Measurements from ENCODE around the gene EGR2.

Gene EGR2

DNA sequence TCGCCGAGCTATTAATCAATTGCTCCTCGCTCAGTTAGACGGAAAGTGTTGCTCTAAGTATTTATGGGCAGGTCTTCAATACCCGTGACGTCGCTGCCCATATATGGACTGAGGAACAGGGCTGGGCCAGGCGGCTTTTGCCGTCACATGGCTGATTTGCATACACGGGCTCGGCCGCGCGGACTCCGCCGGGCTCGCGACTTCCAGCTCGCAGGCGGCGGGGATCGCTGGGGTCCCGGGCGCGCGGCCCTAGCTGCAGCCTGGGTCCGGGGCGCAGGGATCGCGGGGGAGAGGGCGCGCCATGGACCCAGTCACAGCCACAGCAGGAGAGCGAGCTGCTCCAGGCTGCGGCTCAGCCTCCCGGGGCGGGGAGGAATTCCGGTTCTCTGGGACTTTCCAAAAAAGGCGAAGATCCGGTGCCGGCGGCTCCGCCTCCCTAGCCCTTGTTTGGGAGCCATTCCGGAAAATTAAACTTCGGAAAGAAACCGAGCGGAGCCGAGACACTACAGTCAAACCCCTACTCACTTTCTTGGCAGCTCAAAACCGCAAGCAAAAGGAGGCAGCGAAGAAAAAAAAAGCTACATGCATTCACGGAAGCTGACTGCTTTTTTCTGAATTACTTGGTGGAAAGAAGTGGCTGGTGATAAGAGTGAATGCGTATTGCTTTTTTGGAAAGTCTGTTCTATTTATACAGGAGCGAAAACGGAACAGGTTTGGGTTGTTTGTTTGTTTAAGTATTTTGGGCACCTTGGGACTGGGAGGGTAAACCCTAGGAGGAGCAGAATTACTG, at the start of gene EGR2:
Gene EGR2 (minus strand): TSS at position 36 of the 790 bp plus-strand sequence. CDS start 337 bp downstream, outside the sequence.
- ChIA-PET POLR2A (interaction anchor here (1.5 to 2.6 kb wide), 2 partner anchors 10 to 12 kb away, joined by 5 to 21 read pairs; partner anchors contain the start of gene ADO), CTCF (interaction anchor here (0.7 to 2.2 kb wide), 3 partner anchors 12 to 267 kb away, joined by 3 to 12 read pairs (median 6); partner anchors contain the start of gene ADO)
- peak; percentile 83 for DNase-seq (ENCODE audit: extremely low spot score)
- no peak for TF ChIP-seq FOXM1 (IDR thresholded peaks at IDR 0.05; ENCODE audit: borderline replicate concordance)
- TF ChIP-seq, protein P1, sequence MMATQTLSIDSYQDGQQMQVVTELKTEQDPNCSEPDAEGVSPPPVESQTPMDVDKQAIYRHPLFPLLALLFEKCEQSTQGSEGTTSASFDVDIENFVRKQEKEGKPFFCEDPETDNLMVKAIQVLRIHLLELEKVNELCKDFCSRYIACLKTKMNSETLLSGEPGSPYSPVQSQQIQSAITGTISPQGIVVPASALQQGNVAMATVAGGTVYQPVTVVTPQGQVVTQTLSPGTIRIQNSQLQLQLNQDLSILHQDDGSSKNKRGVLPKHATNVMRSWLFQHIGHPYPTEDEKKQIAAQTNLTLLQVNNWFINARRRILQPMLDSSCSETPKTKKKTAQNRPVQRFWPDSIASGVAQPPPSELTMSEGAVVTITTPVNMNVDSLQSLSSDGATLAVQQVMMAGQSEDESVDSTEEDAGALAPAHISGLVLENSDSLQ (IDR thresholded peaks at IDR 0.05) = peak; percentile 84

DNA sequence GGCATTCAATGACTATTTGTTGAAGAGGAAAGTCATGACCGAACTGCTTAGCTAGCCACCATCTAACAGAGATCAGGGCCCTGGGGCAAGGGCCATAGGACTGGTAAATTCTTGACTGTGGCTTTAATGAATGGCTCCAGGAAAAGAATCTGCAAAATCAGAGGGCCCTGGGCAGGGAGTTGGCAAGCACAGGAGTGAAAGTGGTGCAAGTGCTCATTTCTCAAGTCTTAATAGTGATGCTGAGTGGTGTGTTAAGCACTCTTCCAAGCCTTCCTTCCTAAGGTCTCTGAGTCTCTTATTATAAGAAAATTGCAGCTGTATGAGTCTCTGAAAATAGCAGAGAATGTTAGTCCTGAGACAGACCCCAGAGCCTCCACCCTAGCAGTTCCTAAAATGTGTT, 46.3 kb upstream of the EGR2 start:
- TF ChIP-seq SUZ12 (IDR thresholded peaks at IDR 0.05) (no peak), LEF1 (IDR thresholded peaks at IDR 0.05; ENCODE audit: borderline replicate concordance) (no peak), FOXA1 (IDR thresholded peaks at IDR 0.05) (no peak), ELF4 (IDR thresholded peaks at IDR 0.05) (no peak), ARNT (IDR thresholded peaks at IDR 0.05) (no peak), FOXK2 (IDR thresholded peaks at IDR 0.05) (no peak), NFRKB (IDR thresholded peaks at IDR 0.05) (no peak), ZNF384 (IDR thresholded peaks at IDR 0.05) (no peak), BHLHE40 (IDR thresholded peaks at IDR 0.05; ENCODE audit: borderline replicate concordance) (no peak), L3MBTL2 (conservative IDR thresholded peaks at IDR 0.05) (no peak), FOXM1 (IDR thresholded peaks at IDR 0.05; ENCODE audit: borderline replicate concordance) (no peak), HDGF (IDR thresholded peaks at IDR 0.05; ENCODE audit: borderline replicate concordance) (no peak)
- TF ChIP-seq, protein P1 (IDR thresholded peaks at IDR 0.05) = no peak
- no peak for DNase-seq (ENCODE audit: extremely low spot score)
- POLR2A ChIA-PET = no interaction called here
- CTCF ChIA-PET = no interaction called here

DNA sequence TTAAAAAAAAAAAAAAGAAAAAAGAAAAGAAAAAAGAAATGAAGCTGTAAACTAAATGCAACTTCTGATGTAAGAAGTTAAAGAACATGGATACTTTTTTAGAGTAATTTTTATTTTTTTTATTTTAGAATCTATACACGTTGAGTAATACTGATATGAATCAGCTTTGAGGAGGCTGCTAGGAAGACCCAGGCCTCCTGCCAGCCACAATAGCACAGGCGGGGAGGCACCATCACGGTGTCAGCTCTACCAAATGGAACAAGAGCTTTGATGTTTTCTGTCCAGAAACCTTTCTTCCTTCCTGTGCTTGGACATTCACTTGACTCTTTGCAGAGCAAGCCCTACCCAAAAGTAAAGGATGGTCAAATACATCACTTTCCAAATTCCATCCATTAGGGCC, 45.3 kb upstream of the EGR2 start:
- no peak for DNase-seq (ENCODE audit: extremely low spot score)
- CTCF ChIA-PET = interaction anchor here (0.6 kb wide), 1 partner anchor 1005 kb away, joined by 3 read pairs; no protein-coding TSS in a partner anchor
- no peak for TF ChIP-seq FOXK2 (IDR thresholded peaks at IDR 0.05)
- TF ChIP-seq SUZ12 (IDR thresholded peaks at IDR 0.05) = no peak
- TF ChIP-seq L3MBTL2 (conservative IDR thresholded peaks at IDR 0.05) = no peak
- no peak for TF ChIP-seq NFRKB (IDR thresholded peaks at IDR 0.05)
- no peak for TF ChIP-seq LEF1 (IDR thresholded peaks at IDR 0.05; ENCODE audit: borderline replicate concordance)
- no peak for TF ChIP-seq ELF4 (IDR thresholded peaks at IDR 0.05)
- no peak for TF ChIP-seq HDGF (IDR thresholded peaks at IDR 0.05; ENCODE audit: borderline replicate concordance)
- no peak for TF ChIP-seq FOXM1 (IDR thresholded peaks at IDR 0.05; ENCODE audit: borderline replicate concordance)
- no peak for TF ChIP-seq TARDBP (IDR thresholded peaks at IDR 0.05)
- TF ChIP-seq ARNT (IDR thresholded peaks at IDR 0.05) = no peak
- TF ChIP-seq CTBP1 (IDR thresholded peaks at IDR 0.05; ENCODE audit: borderline replicate concordance) = no peak
- TF ChIP-seq ZNF384 (IDR thresholded peaks at IDR 0.05) = no peak
- no peak for TF ChIP-seq BHLHE40 (IDR thresholded peaks at IDR 0.05; ENCODE audit: borderline replicate concordance)
- TF ChIP-seq, protein P1 (IDR thresholded peaks at IDR 0.05) = no peak
- TF ChIP-seq FOXA1 (IDR thresholded peaks at IDR 0.05) = no peak
- TF ChIP-seq SP1 (IDR thresholded peaks at IDR 0.05) = no peak
- POLR2A ChIA-PET = no interaction called here

DNA sequence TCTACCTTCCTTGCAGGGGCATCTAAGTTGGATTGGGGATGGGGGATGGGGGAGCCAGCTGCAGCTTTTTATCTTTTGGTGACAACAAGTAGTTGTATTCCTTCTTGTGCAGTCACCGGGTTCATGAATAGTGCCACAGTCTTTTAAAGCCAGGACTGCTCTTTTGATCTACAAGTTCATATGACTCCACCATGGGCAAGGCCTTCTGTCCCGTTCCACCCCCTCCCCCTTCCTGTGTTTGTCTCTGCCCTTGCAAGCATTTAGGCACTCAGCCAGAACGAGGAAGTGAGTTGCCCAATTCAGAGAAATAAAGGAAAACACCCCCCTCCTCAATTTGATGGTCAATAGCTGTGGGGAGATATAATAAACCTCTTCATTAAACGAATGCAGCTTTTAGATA, 44.8 kb upstream of the EGR2 start:
- no peak for DNase-seq (ENCODE audit: extremely low spot score)
- POLR2A ChIA-PET = no interaction called here
- CTCF ChIA-PET = interaction anchor here (0.6 kb wide), 1 partner anchor 1006 kb away, joined by 3 read pairs; no protein-coding TSS in a partner anchor
- TF ChIP-seq ZNF384 (IDR thresholded peaks at IDR 0.05) = no peak
- no peak for TF ChIP-seq HDGF (IDR thresholded peaks at IDR 0.05; ENCODE audit: borderline replicate concordance)
- no peak for TF ChIP-seq FOXA1 (IDR thresholded peaks at IDR 0.05)
- TF ChIP-seq FOXK2 (IDR thresholded peaks at IDR 0.05) = no peak
- no peak for TF ChIP-seq NFRKB (IDR thresholded peaks at IDR 0.05)
- no peak for TF ChIP-seq LEF1 (IDR thresholded peaks at IDR 0.05; ENCODE audit: borderline replicate concordance)
- TF ChIP-seq, protein P1 (IDR thresholded peaks at IDR 0.05) = no peak
- no peak for TF ChIP-seq ELF4 (IDR thresholded peaks at IDR 0.05)
- no peak for TF ChIP-seq L3MBTL2 (conservative IDR thresholded peaks at IDR 0.05)
- no peak for TF ChIP-seq SUZ12 (IDR thresholded peaks at IDR 0.05)
- TF ChIP-seq BHLHE40 (IDR thresholded peaks at IDR 0.05; ENCODE audit: borderline replicate concordance) = no peak
- no peak for TF ChIP-seq SP1 (IDR thresholded peaks at IDR 0.05)
- no peak for TF ChIP-seq CTBP1 (IDR thresholded peaks at IDR 0.05; ENCODE audit: borderline replicate concordance)
- TF ChIP-seq FOXM1 (IDR thresholded peaks at IDR 0.05; ENCODE audit: borderline replicate concordance) = no peak
- TF ChIP-seq ARNT (IDR thresholded peaks at IDR 0.05) = no peak

DNA sequence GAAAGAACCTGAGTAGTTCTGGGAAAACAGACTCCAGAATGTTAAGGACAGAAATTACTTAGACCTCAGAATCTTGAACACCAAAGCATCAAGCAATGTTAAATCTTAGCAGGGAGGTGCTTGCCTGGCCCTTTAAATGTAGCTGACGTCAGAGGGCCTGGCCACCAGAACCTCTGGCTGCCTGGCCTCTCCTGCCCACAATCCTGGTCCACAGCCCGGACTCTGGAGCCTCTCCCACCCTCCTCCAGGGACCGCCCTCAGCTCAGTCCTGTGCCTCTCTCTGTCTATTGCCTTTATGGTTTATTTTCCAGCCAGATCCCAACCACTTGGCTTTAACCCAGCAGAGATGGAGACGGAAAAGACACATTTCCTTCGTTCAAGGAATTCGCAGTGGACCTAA, 42.2 kb upstream of the EGR2 start:
- DNase-seq (ENCODE audit: extremely low spot score) = no peak
- CTCF ChIA-PET = no interaction called here
- no peak for TF ChIP-seq SUZ12 (IDR thresholded peaks at IDR 0.05)
- TF ChIP-seq HDGF (IDR thresholded peaks at IDR 0.05; ENCODE audit: borderline replicate concordance) = no peak
- POLR2A ChIA-PET = no interaction called here
